Measurements from ENCODE around the gene SUN2. TPM values are rescaled to one million over a fixed set of nuclear protein-coding genes. Genes with fewer than 3 reads are reported as not detected.

The SUN2 gene
- total and polyA plus RNA-seq, 2 of the 13 experiments (the other 11 are each of a cell fraction or from before 2014, with no cell fraction given), result 45.6 to 56.6 TPM

DNA sequence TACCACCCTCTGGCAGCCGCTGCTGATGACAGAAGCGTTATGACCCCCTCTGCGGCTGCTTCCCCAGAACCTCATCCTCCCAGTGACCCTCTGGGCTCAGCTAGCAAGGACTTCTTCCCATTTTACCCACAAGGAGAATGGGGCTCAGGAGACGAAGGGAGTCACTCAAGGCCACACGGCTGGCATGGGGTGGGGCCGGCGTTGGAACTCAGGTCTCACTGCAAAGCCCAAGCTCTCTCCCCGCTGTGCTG lies 16.8 kb upstream of the SUN2 start (continued):
- TF ChIP-seq STAT6 (CRISPR knock-in tag; IDR thresholded peaks at IDR 0.05; ENCODE audit: borderline replicate concordance) (no peak), PBX3 (CRISPR knock-in tag; IDR thresholded peaks at IDR 0.05; ENCODE audit: borderline replicate concordance) (no peak), ZZZ3 (CRISPR knock-in tag; IDR thresholded peaks at IDR 0.05; ENCODE audit: borderline replicate concordance) (no peak), ZNF12 (CRISPR knock-in tag; IDR thresholded peaks at IDR 0.05) (no peak), ZXDC (CRISPR knock-in tag; IDR thresholded peaks at IDR 0.05) (no peak), TEAD2 (CRISPR knock-in tag; IDR thresholded peaks at IDR 0.05) (no peak), SNRNP70 (IDR thresholded peaks at IDR 0.05; ENCODE audit: low read depth, low read length) (no peak), KLF11 (CRISPR knock-in tag; IDR thresholded peaks at IDR 0.05) (no peak), ZBED4 (CRISPR knock-in tag; IDR thresholded peaks at IDR 0.05; ENCODE audit: borderline replicate concordance) (no peak), ZNF790 (CRISPR knock-in tag; IDR thresholded peaks at IDR 0.05; ENCODE audit: borderline replicate concordance) (no peak), MAFG (CRISPR knock-in tag; IDR thresholded peaks at IDR 0.05) (no peak)

Measured in HepG2 (cell line).